HG02970 (cell line): ENCODE data around the gene NPM1.
"Not testable (repeated sequence)": the region's sequence is repeated elsewhere in the genome, so short reads cannot be mapped to it uniquely, and the experiment has no call there.

Source experiments
- ATAC-seq: cut with Tn5 transposase; IDR thresholded peaks from one replicate; pipeline ENCODE4 v1.9.1; 2021; ENCODE audit warnings: mild to moderate bottlenecking, moderate library complexity, moderate number of reproducible peaks; ENCODE audit not compliant: unreplicated experiment, low FRiP score

The NPM1 gene

GRCh38 chr5:171409164-171410136 is 21.8 kb downstream of the NPM1 start:
- ATAC-seq = no peak

- no peak for ATAC-seq
Observed at GRCh38 chr5:171410181-171410580, 22.5 kb downstream of the NPM1 start.

- no peak for ATAC-seq
Observed at GRCh38 chr5:171412186-171412585, 24.5 kb downstream of the NPM1 start.

- no peak for ATAC-seq
Observed at GRCh38 chr5:171413153-171413910, 25.7 kb downstream of the NPM1 start.

- ATAC-seq = not testable (repeated sequence)
Observed at GRCh38 chr5:171413993-171414392, 26.3 kb downstream of the NPM1 start.

GRCh38 chr5:171415115-171415730 is 27.6 kb downstream of the NPM1 start:
- no peak for ATAC-seq

GRCh38 chr5:171416160-171417049 is 28.8 kb downstream of the NPM1 start:
- no peak for ATAC-seq

GRCh38 chr5:171418316-171418981 is 30.8 kb downstream of the NPM1 start:
- peak; percentile 59 for ATAC-seq

GRCh38 chr5:171418982-171419687 is 31.5 kb downstream of the NPM1 start, which contains the start of gene FGF18:
Gene FGF18, plus strand, starts transcription at chr5:171419647. Its CDS starts 553 bp downstream, at chr5:171420200.
- ATAC-seq = peak; percentile 38

GRCh38 chr5:171419688-171420430 is 32.2 kb downstream of the NPM1 start:
- peak; percentile 19 for ATAC-seq

- no peak for ATAC-seq
Observed at GRCh38 chr5:171420431-171421241, 33.0 kb downstream of the NPM1 start.

- no peak for ATAC-seq
Observed at GRCh38 chr5:171421331-171422262, 33.9 kb downstream of the NPM1 start.

- no peak for ATAC-seq
Observed at GRCh38 chr5:171422495-171422894, 34.8 kb downstream of the NPM1 start.

- ATAC-seq = no peak
Observed at GRCh38 chr5:171422902-171423663, 35.4 kb downstream of the NPM1 start.

GRCh38 chr5:171424726-171425125 is 37.1 kb downstream of the NPM1 start:
- no peak for ATAC-seq
